ENCODE data around the gene LAMA4. TPM values are rescaled to one million over a fixed set of nuclear protein-coding genes. Genes with fewer than 3 reads are reported as not detected.

LAMA4 gene
- total and polyA plus RNA-seq, 2 donors, result 3.0 to 15.2 TPM

- H3K9me3 ChIP-seq (ENCODE audit: control insufficient read depth in 2 of 2, insufficient read depth in 1 of 2, low read length in 1 of 2), result no peaks in the 10 kb centered on the region
- no peak for DNase-seq (ENCODE audit: low read depth in 6 of 9, low spot score in 9 of 9)
- no peaks in the 10 kb centered on the region for H3K36me3 ChIP-seq (ENCODE audit: control insufficient read depth in 2 of 2, insufficient read depth in 2 of 2, low read length in 1 of 2)
- H3K4me1 ChIP-seq (ENCODE audit: control insufficient read depth in 2 of 2, insufficient read depth in 2 of 2, low read length in 2 of 2), result peaks cover 0 to 19% of the 10 kb centered on the region in 2 donors
- H3K4me3 ChIP-seq (ENCODE audit: low read length in 2 of 2), result no peak overlapping the region
- WGBS, result 98% methylated on average over 6 of the region's 6 CpGs
- peaks cover 2 to 30% of the 10 kb centered on the region in 2 donors for H3K27me3 ChIP-seq (ENCODE audit: control insufficient read depth in 2 of 2, insufficient read depth in 1 of 2, low read length in 1 of 2)
- no peak overlapping the region for H3K27ac ChIP-seq (ENCODE audit: low read depth in 1 of 2, low read length in 1 of 2)
Measured at GRCh38 chr6:112251171-112251875, 3.0 kb downstream of the LAMA4 start.

GRCh38 chr6:112249489-112249888, 4.9 kb downstream of the LAMA4 start:
- 96% methylated on average over 4 of the region's 4 CpGs for WGBS
- Histone ChIP-seq H3K4me3 (ENCODE audit: low read length in 2 of 2) (no peak overlapping the region), H3K9me3 (ENCODE audit: control insufficient read depth in 2 of 2, insufficient read depth in 1 of 2, low read length in 1 of 2) (no peaks in the 10 kb centered on the region), H3K36me3 (ENCODE audit: control insufficient read depth in 2 of 2, insufficient read depth in 2 of 2, low read length in 1 of 2) (no peaks in the 10 kb centered on the region), H3K27ac (ENCODE audit: low read depth in 1 of 2, low read length in 1 of 2) (no peak overlapping the region), H3K4me1 (ENCODE audit: control insufficient read depth in 2 of 2, insufficient read depth in 2 of 2, low read length in 2 of 2) (peaks cover 0 to 13% of the 10 kb centered on the region in 2 donors), H3K27me3 (ENCODE audit: control insufficient read depth in 2 of 2, insufficient read depth in 1 of 2, low read length in 1 of 2) (peaks cover 2 to 21% of the 10 kb centered on the region in 2 donors)
- DNase-seq (ENCODE audit: low read depth in 6 of 9, low spot score in 9 of 9), result no peak

- DNase-seq (ENCODE audit: low read depth in 6 of 9, low spot score in 9 of 9), result no peak
- H3K27ac ChIP-seq (ENCODE audit: low read depth in 1 of 2, low read length in 1 of 2), result no peak overlapping the region
- no peak overlapping the region for H3K4me3 ChIP-seq (ENCODE audit: low read length in 2 of 2)
- H3K9me3 ChIP-seq (ENCODE audit: control insufficient read depth in 2 of 2, insufficient read depth in 1 of 2, low read length in 1 of 2), result no peaks in the 10 kb centered on the region
- WGBS, result 96% methylated on average over 5 of the region's 5 CpGs
- no peaks in the 10 kb centered on the region for H3K27me3 ChIP-seq (ENCODE audit: control insufficient read depth in 2 of 2, insufficient read depth in 1 of 2, low read length in 1 of 2)
- peaks cover 3 to 14% of the 10 kb centered on the region in 2 donors for H3K4me1 ChIP-seq (ENCODE audit: control insufficient read depth in 2 of 2, insufficient read depth in 2 of 2, low read length in 2 of 2)
- no peaks in the 10 kb centered on the region for H3K36me3 ChIP-seq (ENCODE audit: control insufficient read depth in 2 of 2, insufficient read depth in 2 of 2, low read length in 1 of 2)
Measured at GRCh38 chr6:112247275-112247674, 7.1 kb downstream of the LAMA4 start.

- no peaks in the 10 kb centered on the region for H3K9me3 ChIP-seq (ENCODE audit: control insufficient read depth in 2 of 2, insufficient read depth in 1 of 2, low read length in 1 of 2)
- H3K27ac ChIP-seq (ENCODE audit: low read depth in 1 of 2, low read length in 1 of 2), result no peak overlapping the region
- no peak for DNase-seq (ENCODE audit: low read depth in 6 of 9, low spot score in 9 of 9)
- H3K27me3 ChIP-seq (ENCODE audit: control insufficient read depth in 2 of 2, insufficient read depth in 1 of 2, low read length in 1 of 2), result no peaks in the 10 kb centered on the region
- H3K36me3 ChIP-seq (ENCODE audit: control insufficient read depth in 2 of 2, insufficient read depth in 2 of 2, low read length in 1 of 2), result no peaks in the 10 kb centered on the region
- H3K4me1 ChIP-seq (ENCODE audit: control insufficient read depth in 2 of 2, insufficient read depth in 2 of 2, low read length in 2 of 2), result peaks cover 9 to 21% of the 10 kb centered on the region in 2 donors
- H3K4me3 ChIP-seq (ENCODE audit: low read length in 2 of 2), result no peak overlapping the region
- 91% methylated on average over 5 of the region's 5 CpGs for WGBS
Measured at GRCh38 chr6:112245511-112246203, 8.7 kb downstream of the LAMA4 start.

- Histone ChIP-seq H3K27ac (ENCODE audit: low read depth in 1 of 2, low read length in 1 of 2) (no peak overlapping the region), H3K4me1 (ENCODE audit: control insufficient read depth in 2 of 2, insufficient read depth in 2 of 2, low read length in 2 of 2) (peaks cover 9 to 21% of the 10 kb centered on the region in 2 donors), H3K36me3 (ENCODE audit: control insufficient read depth in 2 of 2, insufficient read depth in 2 of 2, low read length in 1 of 2) (no peaks in the 10 kb centered on the region), H3K27me3 (ENCODE audit: control insufficient read depth in 2 of 2, insufficient read depth in 1 of 2, low read length in 1 of 2) (no peaks in the 10 kb centered on the region), H3K9me3 (ENCODE audit: control insufficient read depth in 2 of 2, insufficient read depth in 1 of 2, low read length in 1 of 2) (peaks cover 0 to 3% of the 10 kb centered on the region in 2 donors), H3K4me3 (ENCODE audit: low read length in 2 of 2) (no peak overlapping the region)
- WGBS, result 93% methylated on average over 11 of the region's 11 CpGs
- no peak for DNase-seq (ENCODE audit: low read depth in 6 of 9, low spot score in 9 of 9)
Measured at GRCh38 chr6:112243861-112244827, 10.2 kb downstream of the LAMA4 start.

- Histone ChIP-seq H3K36me3 (ENCODE audit: control insufficient read depth in 2 of 2, insufficient read depth in 2 of 2, low read length in 1 of 2) (no peaks in the 10 kb centered on the region), H3K27me3 (ENCODE audit: control insufficient read depth in 2 of 2, insufficient read depth in 1 of 2, low read length in 1 of 2) (no peaks in the 10 kb centered on the region), H3K9me3 (ENCODE audit: control insufficient read depth in 2 of 2, insufficient read depth in 1 of 2, low read length in 1 of 2) (peaks cover 0 to 3% of the 10 kb centered on the region in 2 donors), H3K4me3 (ENCODE audit: low read length in 2 of 2) (no peak overlapping the region), H3K4me1 (ENCODE audit: control insufficient read depth in 2 of 2, insufficient read depth in 2 of 2, low read length in 2 of 2) (peaks cover 9 to 21% of the 10 kb centered on the region in 2 donors), H3K27ac (ENCODE audit: low read depth in 1 of 2, low read length in 1 of 2) (peak overlapping the region in 1 of 2 donors; percentile 88)
- peak in 8 of 9 donors; percentile 28 to 81 (median 50) for DNase-seq (ENCODE audit: low read depth in 6 of 9, low spot score in 9 of 9)
Measured at GRCh38 chr6:112241820-112242429, 12.4 kb downstream of the LAMA4 start.

- no peak overlapping the region for H3K27ac ChIP-seq (ENCODE audit: low read depth in 1 of 2, low read length in 1 of 2)
- 88% methylated on average over 3 of the region's 3 CpGs for WGBS
Measured at GRCh38 chr6:112237595-112237994, 16.8 kb downstream of the LAMA4 start.

GRCh38 chr6:112237066-112237465, 17.3 kb downstream of the LAMA4 start:
- peaks cover 5 to 9% of the 10 kb centered on the region in 2 donors for H3K4me1 ChIP-seq (ENCODE audit: control insufficient read depth in 2 of 2, insufficient read depth in 2 of 2, low read length in 2 of 2)

More at GRCh38 chr6:112237595-112237994, 16.8 kb downstream of the LAMA4 start:
- Histone ChIP-seq H3K36me3 (ENCODE audit: control insufficient read depth in 2 of 2, insufficient read depth in 2 of 2, low read length in 1 of 2) (no peaks in the 10 kb centered on the region), H3K27me3 (ENCODE audit: control insufficient read depth in 2 of 2, insufficient read depth in 1 of 2, low read length in 1 of 2) (no peaks in the 10 kb centered on the region), H3K4me1 (ENCODE audit: control insufficient read depth in 2 of 2, insufficient read depth in 2 of 2, low read length in 2 of 2) (peaks cover 9 to 13% of the 10 kb centered on the region in 2 donors), H3K4me3 (ENCODE audit: low read length in 2 of 2) (no peak overlapping the region), H3K9me3 (ENCODE audit: control insufficient read depth in 2 of 2, insufficient read depth in 1 of 2, low read length in 1 of 2) (peaks cover 0 to 3% of the 10 kb centered on the region in 2 donors)
- DNase-seq (ENCODE audit: low read depth in 6 of 9, low spot score in 9 of 9), result no peak

More at GRCh38 chr6:112237066-112237465, 17.3 kb downstream of the LAMA4 start:
- WGBS, result 94% methylated on average over 4 of the region's 4 CpGs
- no peak overlapping the region for H3K27ac ChIP-seq (ENCODE audit: low read depth in 1 of 2, low read length in 1 of 2)
- H3K4me3 ChIP-seq (ENCODE audit: low read length in 2 of 2), result no peak overlapping the region
- peaks cover 0 to 3% of the 10 kb centered on the region in 2 donors for H3K9me3 ChIP-seq (ENCODE audit: control insufficient read depth in 2 of 2, insufficient read depth in 1 of 2, low read length in 1 of 2)
- no peaks in the 10 kb centered on the region for H3K36me3 ChIP-seq (ENCODE audit: control insufficient read depth in 2 of 2, insufficient read depth in 2 of 2, low read length in 1 of 2)
- H3K27me3 ChIP-seq (ENCODE audit: control insufficient read depth in 2 of 2, insufficient read depth in 1 of 2, low read length in 1 of 2), result no peaks in the 10 kb centered on the region
- no peak for DNase-seq (ENCODE audit: low read depth in 6 of 9, low spot score in 9 of 9)
